ENCODE data around the gene SBK3. TPM values are rescaled to one million over a fixed set of nuclear protein-coding genes. Genes with fewer than 3 reads are reported as not detected.
"Not testable (repeated sequence)": the region's sequence is repeated elsewhere in the genome, so short reads cannot be mapped to it uniquely, and the experiment has no call there.

SBK3 gene
- total RNA-seq, 1 donor from 2014 or later = 1.4 TPM

DNA sequence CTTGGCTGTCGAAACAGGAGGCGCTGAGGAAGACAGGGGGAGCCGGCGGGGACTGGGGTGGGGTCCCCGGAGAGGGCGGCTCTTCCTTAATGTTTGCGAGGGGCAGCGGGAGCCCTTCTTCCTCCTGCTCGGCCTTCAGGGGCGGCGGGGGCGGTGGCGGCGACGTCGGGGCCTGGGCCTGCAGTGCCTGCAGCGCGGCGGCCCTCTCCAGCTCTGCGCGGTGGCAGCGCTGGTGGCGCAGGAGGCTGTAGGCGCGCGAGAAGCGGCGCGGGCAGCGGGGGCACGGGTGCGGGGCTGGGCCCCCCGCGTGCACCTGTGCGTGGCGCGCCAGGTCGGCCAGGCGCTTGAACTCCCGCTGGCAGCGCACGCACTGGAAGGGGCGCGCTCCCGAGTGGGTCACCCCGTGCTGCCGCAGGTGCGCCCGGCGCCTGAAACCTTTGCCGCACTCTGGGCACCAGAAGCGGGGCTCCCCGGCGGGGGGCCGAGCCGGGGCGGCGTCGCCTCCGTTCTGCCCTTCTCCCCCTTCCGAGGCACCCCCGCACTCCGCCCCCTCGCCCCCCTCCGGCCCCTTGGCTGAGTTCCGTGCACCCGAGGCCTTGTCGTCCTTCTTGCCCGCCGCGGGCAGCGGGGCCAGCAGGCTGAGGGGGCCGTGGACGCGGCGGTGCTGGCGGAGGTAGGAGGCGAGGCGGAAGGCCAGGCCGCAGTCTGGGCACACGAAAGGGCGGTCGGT is 32.9 kb upstream of the SBK3 start:
- no peak for DNase-seq (ENCODE audit: low read depth)

DNA sequence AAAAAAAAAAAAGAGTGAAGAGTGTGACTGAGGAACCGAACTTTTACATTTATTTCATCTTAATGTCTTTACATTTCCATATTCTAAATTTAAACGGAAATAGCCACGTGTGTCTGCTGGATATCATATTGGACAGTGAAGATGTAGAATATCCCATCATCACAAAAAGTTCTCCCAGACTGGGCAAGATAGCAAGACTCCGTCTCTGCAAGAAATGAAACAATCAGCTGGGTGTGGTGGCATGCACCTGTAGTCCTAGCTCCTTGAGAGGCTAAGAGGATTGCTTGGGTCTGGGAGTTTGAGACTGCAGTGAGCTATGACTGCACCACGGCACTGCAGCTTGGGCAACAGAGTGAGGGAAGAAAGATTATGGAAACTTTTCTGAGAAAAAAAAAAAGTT is 31.4 kb upstream of the SBK3 start:
- no peak for DNase-seq (ENCODE audit: low read depth)

DNA sequence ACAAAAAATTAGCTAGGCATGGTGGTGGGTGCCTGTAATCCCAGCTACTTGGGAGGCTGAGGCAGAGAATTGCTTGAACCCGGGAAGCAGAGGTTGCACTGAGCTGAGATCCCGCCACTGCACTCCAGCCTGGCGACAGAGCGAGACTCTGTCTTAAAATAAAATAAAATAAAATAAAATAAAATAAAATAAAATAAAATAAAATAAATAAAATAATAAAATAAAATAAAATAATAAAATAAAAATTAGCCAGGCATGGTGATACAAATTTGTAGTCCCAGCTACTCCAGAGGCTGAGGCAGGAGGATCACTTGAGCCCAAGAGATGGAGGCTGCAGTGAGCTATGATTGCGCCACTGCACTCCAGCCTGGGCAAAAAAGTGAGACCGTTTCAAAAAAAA is 28.6 kb upstream of the SBK3 start:
- not testable (repeated sequence) for DNase-seq (ENCODE audit: low read depth)

DNA sequence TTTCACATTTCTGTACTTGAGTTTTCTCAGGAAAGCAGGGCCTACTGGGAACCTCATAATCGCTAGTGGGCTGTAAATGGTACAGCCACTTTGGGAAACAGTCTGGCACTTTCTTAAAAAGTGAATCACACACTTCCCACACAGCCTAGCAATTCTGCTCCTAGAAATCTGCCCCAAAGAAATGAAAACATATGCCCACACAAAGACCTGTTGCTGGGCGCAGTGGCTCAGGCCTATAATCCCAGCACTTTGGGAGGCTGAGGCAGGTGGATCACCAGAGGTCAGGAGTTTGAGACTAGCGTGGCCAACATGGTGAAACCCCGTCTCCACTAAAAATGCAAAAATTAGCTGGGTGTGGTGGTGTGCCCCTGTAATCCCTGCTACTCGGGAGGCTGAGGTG is 24.1 kb upstream of the SBK3 start:
- not testable (repeated sequence) for DNase-seq (ENCODE audit: low read depth)

DNA sequence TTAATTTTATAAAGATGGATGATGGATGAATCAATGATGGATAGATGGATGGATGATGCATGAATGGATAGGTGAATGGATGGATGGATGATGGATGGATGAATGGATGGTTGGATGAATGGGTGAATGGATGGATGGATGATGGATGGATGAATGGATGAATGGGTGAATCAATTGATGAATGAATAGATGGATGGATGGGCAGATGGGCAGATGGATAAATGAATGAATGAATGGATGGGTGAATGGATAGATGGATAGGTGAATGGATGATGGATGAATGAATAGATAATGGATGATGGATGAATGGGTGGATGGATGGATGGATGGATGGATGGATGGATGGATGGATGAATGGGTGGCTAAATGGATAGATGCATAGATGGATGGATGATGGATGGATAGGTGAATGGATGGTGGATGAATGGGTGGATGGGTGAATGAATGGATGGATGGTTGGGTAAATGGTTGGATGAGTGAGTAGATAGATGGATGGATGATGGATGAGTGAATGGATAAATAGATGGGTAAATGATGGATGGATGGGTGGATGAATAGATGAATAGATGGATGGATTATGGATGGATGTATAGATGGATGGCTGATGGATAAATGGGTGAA is 22.5 kb upstream of the SBK3 start:
- no peak for DNase-seq (ENCODE audit: low read depth)

DNA sequence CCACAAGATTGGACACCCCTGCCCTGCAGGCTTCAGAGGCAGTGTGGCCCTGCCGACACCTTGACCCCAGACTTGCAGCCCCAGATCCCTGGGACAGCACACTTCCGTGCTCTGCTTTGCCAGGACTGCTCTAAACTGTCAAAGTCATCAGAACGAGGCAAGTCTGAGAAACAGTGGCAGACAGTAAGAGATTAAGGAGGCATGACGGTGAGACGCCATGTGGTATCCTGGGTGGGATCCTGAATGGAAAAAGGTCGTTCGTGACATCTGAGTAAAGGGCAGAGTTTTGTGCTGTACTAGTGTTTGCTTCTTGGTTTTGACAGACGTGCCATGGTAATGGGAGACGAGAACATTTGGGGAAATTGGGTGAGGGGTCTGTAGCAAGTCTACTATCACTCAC is 21.5 kb upstream of the SBK3 start:
- DNase-seq (ENCODE audit: low read depth) = no peak

DNA sequence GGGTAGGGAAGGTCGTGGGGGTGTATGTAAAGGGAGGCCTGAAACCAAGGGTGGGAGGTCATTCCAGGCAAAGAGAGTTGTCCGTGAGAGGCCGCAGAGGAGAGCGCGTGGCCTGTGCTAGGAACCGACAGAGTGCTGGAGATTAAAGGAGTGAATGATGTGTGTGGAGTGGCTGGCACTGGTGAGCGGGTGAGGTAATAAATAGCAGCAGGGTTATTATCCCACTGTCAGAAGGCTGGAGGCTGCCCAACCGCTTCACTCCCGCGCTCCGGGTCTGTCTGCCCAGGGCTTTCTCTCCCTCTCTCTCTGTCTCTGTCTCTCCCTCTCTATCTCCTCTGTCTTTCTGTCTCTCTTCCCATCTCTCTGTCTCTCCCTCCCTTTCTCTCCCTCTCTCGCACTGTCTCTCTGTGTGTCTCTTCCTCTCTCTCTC is 17.9 kb upstream of the SBK3 start:
- peak; percentile 49 for DNase-seq (ENCODE audit: low read depth)

DNA sequence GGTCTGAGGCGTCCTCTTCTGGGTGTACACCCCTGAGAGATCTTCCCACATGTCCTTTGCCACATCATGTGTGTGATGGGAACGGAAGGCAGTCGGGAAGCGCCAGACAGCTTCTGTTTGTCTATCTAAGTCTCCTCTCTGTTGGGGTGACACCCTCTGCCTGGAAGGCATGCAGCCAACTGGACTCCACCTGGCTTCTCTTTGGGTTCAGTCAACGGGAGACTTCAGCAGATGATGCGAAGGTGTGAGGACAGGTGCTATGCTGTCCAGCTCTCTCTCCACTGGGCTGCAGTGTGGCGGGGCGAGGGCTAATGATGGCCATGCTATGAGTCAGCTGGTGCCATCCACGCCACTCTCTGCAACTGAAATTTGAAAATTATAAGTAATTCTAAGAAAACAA is 14.3 kb upstream of the SBK3 start:
- no peak for DNase-seq (ENCODE audit: low read depth)

DNA sequence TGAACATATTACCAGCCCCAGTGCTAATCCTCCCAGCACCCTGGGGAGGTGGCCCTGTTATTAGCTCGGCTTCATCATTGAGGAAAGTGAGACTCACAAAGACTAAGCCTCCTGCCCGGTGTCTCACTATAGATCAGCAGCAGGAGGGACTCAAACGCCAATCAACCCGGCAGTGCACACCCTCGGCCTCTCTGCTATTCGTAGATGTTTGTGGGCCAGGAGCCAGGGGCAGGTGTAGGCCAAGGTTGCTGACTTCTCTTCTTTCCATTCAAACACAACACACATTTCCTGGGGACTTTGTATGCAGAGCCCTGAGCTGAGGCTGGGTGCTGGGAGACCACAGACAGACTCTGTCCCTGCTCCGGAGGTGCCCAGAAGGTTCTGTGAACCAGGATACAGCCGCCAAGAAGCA is 9.4 kb upstream of the SBK3 start:
- no peak for DNase-seq (ENCODE audit: low read depth)

DNA sequence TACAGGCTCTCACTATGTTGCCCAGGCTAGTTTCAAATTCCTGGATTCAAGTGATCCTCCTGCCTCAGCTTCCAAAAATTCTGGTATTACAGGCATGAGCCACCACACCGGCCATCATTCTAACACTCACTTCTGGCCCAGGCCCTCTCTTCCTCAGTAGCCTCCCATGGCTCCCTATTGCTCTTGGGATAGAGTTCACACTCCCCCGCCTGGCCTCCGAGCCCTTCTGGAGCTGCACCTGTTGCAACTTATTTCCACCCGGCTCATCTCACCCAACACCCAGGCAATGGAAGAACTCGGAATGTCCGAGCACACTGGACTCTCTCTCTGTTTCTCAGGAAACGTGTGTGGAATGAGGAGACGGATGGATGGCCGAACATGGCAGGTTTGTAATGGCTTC is 9.0 kb upstream of the SBK3 start:
- no peak for DNase-seq (ENCODE audit: low read depth)

DNA sequence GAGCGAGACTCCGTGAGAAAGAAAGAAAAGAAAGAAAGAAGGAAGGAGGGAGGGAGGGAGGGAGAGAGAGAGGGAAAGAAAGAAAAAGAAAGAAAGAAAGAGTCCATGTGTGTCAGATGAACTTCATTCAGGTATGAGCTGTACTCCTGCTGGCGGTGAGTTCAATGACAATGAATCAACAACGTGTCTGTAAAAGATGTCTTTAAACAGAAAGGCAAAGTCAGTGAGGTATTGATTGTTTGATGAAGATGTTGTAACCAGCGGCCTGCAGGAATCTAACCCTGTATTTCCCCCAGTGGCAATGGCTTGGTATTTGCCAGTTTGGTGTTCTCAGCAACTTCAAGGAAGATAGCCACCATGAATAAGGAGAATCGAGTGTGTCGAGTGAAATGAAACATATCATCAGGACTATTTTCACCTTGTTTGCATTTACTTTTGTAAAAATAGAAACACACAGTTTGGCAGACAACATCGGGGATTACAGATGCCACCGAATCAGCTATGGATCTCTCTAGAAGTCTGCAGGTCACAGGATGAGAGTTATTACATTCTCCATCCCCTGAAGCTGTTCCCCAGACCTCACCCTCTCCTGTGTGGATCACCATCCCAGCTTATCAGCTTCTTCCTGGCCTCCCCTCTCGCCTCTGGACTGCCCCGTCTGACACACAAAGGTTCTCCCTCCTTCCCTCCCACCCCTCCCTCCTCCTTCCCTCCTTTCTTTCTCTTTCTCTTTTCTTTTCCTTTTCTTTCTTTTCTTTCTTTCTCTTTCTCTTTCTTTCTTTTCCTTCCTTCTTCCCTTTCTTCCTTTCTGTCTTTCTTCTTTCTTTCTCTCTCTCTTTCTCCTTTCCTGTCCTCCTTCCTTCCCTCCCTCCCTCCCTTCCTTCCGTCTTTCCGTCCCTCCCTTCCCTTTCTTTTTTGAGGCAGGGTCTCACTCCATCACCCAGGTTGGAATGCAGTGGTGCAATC is 8.2 kb upstream of the SBK3 start:
- DNase-seq (ENCODE audit: low read depth) = no peak

DNA sequence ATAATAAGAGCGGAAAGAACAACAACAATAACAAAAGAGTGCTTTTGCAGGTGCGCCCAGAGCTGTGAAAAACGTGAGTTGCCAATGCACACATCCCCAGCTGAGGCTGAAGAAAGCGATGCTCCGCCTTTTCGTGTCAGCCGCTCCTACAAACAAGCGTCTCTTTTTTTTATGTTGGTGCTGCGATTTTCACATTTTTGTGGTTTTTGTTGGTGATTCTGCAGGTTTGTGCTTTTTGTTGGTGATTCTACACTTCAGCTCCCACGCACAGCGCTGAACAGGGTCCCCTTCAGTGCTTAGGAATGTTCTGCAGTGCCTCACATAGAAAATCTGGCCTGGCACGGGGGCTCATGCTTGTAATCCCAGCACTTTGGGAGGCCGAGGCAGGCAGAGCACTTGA is 7.3 kb upstream of the SBK3 start:
- peak; percentile 54 for DNase-seq (ENCODE audit: low read depth)

DNA sequence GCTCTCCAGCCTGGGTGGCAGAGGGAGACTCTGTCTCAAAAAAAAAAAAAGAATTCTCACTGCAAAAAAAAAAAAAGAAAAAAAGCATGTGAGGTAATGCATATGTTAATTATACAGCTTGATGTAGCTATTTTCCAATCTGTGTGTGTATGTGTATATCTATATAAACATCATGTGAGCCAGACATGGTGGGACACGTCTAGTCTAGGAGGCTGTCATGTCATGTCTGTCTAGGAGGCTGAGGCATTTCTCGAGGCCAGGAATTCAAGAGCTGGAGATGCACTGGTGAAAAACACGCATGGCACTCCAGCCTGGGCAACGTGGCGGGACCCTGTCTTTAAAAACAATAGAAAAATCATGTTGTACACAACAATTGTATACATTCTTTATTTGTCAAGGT is 6.9 kb upstream of the SBK3 start:
- no peak for DNase-seq (ENCODE audit: low read depth)

DNA sequence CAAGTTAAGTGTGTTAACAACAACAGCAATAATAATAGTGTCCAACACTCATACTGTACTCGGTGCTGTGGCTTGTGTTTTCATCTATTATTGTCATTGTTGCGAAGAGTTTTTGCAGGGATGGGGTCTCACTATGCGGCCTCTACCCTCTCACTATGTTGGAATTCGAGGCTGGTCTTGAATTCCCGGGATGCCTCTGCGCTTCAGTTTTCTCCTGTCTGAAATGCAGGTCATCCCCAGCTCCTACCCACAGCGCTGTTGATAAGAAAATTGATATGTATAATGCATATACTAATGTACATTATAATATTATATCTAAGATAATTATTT is 4.9 kb upstream of the SBK3 start:
- no peak for DNase-seq (ENCODE audit: low read depth)

DNA sequence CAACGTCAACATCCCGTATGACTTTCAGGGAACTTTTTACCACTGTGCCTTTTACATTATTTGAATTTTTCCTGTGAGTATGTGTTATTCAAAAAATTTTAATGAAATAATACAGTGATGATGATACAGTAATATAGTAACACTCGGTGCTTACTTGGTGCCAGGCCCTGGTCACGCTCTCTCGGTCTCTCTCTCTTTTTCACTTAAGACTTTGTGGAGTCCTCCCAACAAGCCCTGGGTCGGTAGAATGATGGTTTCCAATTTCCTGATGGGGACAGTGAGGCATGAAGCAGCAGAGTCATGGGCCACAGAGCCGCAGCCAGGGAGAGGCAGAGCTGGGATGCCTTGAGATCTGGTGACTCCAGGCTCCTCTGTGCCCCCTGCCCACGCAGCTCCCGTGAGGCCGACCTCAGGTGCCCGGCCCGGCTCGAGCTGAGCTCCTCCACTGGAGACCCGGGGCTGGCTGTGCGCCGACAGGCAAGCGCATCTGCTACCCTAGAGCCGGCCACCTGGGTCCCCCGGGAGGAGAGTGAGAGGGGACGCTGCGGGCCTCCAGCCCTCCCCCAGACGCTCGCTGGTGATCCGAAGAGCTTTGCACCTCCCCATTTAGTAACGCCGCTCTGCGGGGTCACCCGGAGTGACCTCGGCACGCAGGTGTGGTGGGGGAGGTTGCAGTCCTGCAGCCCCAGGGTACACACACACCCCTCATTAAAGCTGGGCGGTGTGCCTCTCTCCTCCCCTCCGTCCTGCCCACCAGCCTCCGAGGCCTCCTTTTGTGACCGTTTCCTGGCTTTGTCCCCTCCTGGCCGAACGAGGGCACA is 4.4 kb upstream of the SBK3 start:
- peak; percentile 81 for DNase-seq (ENCODE audit: low read depth)

DNA sequence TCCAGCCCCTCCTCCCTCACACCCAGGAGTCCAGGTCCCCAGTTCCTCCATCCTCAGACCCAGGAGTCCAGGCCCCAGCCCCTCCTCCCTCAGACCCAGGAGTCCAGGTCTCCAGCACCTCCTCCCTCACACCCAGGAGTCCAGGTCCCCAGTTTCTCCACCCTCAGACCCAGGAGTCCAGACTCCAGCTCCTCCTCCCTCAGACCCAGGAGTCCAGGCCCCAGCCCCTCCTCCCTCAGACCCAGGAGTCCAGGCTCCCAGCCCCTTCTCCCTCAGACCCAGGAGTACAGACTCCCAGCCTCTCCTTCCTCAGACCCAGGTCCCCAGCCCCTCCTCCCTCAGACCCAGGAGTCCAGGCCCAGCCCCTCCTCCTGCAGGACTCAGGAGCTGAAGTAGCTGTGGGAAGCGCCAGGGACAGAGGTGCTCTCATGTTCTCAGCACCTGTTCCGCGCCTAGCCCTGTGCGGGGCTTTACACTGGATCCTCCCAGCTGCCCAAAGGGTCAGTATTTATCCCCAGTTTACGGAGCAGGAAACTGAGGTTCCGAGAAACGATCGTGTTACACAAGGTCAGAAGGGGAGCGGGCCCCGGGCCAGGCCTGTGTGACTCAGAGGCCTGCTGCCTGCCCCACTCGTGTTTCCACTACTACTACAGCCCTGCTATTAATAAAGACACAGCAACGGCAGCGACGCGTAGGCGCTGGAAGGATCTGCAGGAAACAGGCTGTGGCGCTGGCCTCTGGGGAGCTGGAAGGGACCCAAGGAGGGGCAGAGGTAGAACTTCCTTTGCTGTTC is 1.7 kb upstream of the SBK3 start:
- DNase-seq (ENCODE audit: low read depth) = peak; percentile 61

DNA sequence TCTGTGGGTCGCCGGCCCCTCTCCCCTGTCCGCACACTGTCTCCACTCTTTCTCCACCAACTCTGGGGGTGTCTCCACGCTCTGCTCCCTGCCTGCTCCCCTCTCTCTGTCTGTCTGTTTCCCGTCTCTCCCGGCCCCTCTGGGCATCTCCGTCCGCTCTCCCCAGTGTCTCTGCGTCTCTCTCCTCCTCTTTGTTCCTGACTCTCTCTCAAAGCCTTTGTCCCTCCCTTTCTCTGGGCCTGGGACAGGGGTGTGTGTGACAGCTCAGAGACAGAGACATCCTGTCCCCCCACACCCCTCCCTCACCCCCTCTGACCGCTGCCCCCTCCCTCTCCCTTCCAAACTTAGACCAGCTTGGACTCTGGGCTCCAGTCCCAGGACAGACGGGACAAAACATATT is 668 bp upstream of the SBK3 start:
- peak; percentile 61 for DNase-seq (ENCODE audit: low read depth)

DNA sequence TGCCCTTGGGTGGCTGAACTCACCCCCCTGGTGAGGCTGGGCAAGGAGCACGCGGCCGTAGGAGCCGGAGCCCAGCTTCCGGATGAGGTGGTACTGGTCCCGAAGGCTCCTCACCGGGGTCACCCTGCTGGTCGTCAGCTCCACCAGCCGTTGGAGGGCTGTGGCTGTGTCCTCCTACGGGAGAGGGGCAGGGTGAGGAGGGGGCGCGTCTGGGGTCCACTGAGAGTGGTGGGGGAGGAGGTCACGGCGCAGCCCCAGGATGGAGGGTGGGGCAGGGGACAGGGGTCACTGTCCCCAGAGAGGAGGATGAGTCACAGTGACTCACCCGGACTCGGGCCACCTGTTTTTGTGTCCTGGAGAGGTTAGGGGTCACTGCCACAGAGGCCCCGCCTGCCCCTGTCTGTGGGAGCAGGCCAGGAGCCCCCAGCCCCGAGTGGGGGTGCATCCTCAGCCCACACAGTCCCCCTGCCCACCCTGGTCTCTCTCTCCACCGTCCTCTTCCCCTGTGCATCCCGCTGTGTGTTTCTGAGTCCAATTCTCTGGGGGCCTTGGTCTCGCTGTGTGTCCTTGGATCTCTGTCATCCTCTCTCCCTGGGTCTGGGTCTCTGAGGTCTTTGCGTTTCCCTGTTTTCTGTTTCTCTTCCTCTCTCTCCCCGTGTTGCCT is 435 bp downstream of the SBK3 start:
- peak; percentile 58 for DNase-seq (ENCODE audit: low read depth)

DNA sequence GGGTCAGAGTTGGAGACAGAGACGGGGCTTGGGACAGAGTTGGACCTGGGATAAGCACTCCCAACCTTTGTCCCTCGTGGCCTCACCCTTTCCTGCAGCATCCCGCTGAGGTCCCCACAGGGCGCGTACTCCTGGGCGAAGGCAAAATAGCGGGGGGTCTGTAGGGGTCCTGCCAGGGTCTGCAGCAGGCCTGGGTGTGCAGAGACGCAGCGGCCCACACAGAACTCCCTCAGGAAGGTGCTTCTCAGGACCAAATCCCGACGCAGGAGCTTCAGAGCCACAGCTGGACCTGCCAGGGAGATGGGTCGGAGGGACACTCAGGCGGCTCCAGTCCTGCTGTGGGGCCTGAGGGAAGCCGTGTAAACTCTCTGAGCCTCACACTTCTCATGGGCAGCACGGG is 1.3 kb downstream of the SBK3 start:
- no peak for DNase-seq (ENCODE audit: low read depth)

DNA sequence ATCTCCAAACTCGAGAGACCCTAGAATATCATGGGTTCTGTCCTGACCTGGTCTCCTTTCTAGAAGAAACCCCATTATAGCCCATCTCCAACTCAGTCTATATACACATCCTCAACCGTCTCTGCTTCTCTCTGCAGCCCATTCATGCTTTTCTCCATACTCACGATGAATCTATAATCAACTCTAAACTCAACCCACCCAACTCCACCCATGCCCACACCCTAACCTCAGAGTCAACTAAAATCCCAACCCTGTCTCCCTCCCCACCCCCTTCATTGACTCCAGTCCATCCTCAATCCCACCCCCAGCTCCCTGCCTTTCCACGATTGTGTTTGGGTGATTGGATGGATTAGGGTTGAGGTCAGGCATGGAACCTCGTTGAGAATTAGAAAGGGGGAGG is 1.8 kb downstream of the SBK3 start:
- DNase-seq (ENCODE audit: low read depth) = no peak
